DOHH2 (cell line): ENCODE data around the gene JAG2.

Source experiments
- EZH2phosphoT487 ChIP-seq: fragments of 200-600 bp; sonication (generic); IDR thresholded peaks from 2 replicates; pipeline ENCODE4 v1.6.1; 2017; ENCODE audit warnings: borderline replicate concordance, mild to moderate bottlenecking, antibody characterized with exemption, low read length, moderate library complexity, mixed read lengths
- TF ChIP-seq, protein P1 (sequence below): fragments of 200-600 bp; sonication (generic); IDR thresholded peaks from one replicate; pipeline ENCODE4 v1.5.1; 2014; ENCODE audit warnings: antibody characterized with exemption, mild to moderate bottlenecking, low read depth, low read length; ENCODE audit not compliant: poor library complexity, severe bottlenecking

DNA sequence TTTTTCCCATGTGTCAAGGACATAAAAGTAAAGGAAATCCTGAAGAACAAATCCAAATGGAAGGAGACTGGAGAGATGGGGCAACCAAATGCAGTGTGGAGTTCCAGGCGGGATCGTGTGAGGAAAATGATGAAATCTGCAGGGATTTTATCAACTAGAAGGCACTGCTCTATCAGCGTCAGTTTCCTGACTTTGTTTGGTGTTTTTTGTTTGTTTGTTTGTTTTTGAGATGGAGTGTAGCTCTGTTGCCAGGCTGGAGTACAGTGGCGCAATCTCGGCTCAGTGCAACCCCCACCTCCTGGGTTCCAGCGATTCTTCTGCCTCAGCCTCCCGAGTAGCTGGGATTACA lies 60.1 kb downstream of the JAG2 start:
- TF ChIP-seq, protein P1, sequence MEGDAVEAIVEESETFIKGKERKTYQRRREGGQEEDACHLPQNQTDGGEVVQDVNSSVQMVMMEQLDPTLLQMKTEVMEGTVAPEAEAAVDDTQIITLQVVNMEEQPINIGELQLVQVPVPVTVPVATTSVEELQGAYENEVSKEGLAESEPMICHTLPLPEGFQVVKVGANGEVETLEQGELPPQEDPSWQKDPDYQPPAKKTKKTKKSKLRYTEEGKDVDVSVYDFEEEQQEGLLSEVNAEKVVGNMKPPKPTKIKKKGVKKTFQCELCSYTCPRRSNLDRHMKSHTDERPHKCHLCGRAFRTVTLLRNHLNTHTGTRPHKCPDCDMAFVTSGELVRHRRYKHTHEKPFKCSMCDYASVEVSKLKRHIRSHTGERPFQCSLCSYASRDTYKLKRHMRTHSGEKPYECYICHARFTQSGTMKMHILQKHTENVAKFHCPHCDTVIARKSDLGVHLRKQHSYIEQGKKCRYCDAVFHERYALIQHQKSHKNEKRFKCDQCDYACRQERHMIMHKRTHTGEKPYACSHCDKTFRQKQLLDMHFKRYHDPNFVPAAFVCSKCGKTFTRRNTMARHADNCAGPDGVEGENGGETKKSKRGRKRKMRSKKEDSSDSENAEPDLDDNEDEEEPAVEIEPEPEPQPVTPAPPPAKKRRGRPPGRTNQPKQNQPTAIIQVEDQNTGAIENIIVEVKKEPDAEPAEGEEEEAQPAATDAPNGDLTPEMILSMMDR = no peak
- TF ChIP-seq EZH2phosphoT487 = no peak
